Ishikawa (cell line): Measurements from ENCODE around the gene APOBEC3A.

Experiments
- EGR1 ChIP-seq: IDR thresholded peaks from 2 replicates; pipeline ENCODE4 v1.6.1; 2012
- TF ChIP-seq, protein P1 (sequence below): IDR thresholded peaks from 2 replicates; pipeline ENCODE4 v1.6.1; 2012; ENCODE audit warnings: low read depth, mild to moderate bottlenecking

DNA sequence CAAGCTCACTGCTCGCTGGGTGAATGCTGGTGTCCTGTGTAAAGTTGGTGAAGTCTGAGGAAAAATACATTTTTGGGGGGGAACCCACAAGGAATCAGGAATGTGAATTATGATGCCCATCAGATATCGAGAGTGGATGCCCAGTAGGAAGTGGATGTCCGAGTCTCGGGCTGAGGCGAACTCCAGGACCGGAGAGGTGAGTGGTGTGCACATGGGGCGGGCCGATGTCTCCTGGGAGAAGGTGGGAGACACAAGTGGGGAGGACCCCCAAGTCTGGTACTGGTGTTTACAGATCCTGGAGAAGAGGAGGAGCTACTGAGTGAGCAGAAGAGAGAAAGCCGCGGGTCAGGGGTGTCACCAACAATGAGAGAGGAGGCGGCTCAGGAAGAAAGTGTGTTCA lies 19.2 kb upstream of the APOBEC3A start:
- TF ChIP-seq EGR1: no peak
- TF ChIP-seq, protein P1, sequence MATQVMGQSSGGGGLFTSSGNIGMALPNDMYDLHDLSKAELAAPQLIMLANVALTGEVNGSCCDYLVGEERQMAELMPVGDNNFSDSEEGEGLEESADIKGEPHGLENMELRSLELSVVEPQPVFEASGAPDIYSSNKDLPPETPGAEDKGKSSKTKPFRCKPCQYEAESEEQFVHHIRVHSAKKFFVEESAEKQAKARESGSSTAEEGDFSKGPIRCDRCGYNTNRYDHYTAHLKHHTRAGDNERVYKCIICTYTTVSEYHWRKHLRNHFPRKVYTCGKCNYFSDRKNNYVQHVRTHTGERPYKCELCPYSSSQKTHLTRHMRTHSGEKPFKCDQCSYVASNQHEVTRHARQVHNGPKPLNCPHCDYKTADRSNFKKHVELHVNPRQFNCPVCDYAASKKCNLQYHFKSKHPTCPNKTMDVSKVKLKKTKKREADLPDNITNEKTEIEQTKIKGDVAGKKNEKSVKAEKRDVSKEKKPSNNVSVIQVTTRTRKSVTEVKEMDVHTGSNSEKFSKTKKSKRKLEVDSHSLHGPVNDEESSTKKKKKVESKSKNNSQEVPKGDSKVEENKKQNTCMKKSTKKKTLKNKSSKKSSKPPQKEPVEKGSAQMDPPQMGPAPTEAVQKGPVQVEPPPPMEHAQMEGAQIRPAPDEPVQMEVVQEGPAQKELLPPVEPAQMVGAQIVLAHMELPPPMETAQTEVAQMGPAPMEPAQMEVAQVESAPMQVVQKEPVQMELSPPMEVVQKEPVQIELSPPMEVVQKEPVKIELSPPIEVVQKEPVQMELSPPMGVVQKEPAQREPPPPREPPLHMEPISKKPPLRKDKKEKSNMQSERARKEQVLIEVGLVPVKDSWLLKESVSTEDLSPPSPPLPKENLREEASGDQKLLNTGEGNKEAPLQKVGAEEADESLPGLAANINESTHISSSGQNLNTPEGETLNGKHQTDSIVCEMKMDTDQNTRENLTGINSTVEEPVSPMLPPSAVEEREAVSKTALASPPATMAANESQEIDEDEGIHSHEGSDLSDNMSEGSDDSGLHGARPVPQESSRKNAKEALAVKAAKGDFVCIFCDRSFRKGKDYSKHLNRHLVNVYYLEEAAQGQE: no peak
